ENCODE results near the gene MBTPS2.
"Not testable (repeated sequence)": the region's sequence is repeated elsewhere in the genome, so short reads cannot be mapped to it uniquely, and the experiment has no call there.

Gene MBTPS2

GRCh38 chrX:21863241-21863640 lies 23.8 kb downstream of the MBTPS2 start:
- DNase-seq, result no peak

DNA sequence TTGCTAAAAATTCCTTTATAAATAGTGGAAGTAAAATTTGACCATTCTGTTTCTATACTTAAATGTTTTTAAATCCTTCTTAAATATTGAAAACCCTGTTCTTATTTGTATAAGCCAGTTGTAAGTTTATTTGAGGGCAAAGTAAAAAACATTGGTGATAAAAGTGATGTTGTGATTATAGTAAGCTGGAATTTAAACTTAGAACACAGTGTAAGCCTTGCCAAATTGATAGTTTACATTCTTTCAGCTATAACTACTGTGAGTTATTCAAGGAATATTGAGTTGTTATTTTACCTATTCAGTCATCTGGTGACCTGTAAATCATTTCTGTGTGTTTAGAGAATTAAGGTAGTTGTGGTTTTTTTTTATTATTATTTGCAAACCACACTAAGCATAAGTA lies 26.0 kb downstream of the MBTPS2 start:
- no peak for DNase-seq

DNA sequence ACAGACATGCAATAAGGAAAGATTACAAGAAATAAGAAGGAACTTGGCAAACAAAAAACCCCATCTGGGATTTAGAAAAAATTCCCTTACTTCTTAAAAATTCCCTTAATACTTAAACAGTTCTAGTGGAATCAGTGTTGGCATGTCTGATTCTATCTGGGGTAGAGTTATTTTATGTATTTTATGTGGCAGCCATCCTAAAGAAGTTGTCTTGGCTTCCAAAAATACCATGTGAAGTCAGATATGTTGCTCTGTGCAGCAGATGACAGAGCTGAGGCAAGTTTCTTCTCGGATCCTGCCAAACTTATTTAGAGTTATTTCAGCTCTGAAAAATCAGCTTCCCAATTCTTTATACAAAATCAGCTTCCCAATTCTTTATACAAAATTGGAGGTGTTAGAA lies 31.1 kb downstream of the MBTPS2 start:
- DNase-seq, result no peak

- no peak for DNase-seq
These were observed 33.8 kb downstream of the MBTPS2 start for GRCh38 chrX:21873063-21873775.

DNA sequence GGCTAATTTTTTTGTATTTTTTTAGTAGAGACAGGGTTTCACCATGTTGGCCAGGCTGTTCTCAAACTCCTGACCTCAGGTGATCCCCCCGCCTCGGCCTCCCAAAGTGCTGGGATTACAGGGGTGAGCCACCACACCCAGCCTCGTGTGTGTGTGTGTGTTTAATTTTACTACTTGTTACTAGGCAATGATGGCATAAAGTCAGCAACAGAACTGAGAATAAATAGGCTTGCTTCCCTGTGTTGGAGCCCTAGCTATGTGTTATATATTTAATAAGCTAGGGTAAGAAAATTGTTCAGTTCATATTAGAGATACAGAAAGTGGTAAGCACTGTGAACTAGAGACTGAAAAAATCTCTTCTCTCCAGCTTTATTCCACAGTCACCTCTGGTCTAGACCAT lies 34.8 kb downstream of the MBTPS2 start:
- DNase-seq, result not testable (repeated sequence)

DNA sequence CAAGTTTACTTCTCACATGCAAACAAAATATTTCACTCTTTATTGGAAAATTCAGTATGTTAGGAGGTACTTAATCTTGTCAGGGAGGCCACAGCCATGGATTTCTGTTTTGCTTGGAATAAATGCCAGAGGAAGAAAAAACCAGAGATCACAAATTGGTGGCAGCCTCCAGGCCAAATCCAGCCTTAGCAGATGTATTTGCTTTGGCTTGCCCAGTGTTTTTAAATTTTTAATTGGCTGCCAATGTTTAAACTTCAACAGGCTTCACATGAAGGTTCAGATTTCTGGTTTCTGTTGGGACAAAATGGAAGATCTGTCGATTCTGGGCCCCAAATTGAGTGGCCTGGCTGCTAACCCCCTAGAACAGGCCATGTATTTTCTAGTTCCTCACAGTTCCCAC lies 35.6 kb downstream of the MBTPS2 start:
- DNase-seq, result no peak

DNA sequence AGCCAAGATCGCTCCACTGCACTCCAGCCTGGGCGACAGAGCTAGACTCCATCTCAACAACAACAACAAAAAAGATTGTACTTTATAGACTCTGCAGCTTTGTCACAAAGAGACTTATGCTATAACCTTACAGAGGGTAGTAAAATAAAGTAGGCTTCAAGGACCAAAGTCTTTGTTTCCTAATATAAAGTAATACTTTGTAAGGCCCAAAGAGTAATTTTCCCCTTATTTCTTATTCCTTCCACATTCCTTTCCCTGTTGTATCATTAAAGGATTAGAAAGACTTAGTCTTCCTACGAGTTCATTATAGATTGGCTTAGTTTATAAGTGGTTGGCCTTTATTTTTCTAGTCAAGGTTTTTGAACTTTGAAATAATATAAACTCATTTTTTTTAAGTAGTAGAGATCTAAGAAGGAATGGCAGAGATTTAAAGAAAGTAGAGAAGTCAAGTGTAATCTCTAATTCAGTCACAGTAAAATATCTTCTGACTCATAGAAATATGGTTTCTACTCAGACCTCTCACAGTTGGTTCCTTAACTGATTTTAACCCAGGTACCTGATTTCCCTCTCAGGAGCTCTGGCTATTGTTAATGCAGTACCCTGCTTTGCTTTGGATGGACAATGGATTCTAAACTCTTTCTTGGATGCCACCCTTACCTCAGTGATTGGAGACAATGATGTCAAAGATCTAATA lies 42.6 kb downstream of the MBTPS2 start:
- no peak for DNase-seq

- no peak for DNase-seq
These were observed 43.8 kb downstream of the MBTPS2 start for GRCh38 chrX:21883258-21883657.

- no peak for DNase-seq
These were observed 46.2 kb downstream of the MBTPS2 start for GRCh38 chrX:21885568-21885967.

DNA sequence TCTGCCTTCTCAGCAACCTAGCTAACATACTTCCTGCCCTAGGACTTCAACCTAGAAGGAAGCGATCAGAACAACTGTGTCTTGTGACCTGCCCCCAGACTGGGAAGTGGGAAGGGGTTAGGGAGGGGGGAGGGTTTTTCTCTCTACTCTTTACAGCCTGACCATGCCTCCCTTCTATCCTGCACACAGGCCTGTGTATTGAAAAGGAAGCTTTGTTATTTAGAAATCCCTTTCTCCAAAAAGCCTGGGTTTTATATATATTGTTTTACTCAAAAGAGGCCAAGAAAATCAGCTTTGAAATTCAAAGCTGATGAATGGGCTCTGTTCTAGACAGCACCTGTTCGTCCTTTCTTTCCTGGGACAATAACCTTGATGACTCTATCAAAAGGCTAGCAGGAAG lies 65.9 kb downstream of the MBTPS2 start:
- no peak for DNase-seq

DNA sequence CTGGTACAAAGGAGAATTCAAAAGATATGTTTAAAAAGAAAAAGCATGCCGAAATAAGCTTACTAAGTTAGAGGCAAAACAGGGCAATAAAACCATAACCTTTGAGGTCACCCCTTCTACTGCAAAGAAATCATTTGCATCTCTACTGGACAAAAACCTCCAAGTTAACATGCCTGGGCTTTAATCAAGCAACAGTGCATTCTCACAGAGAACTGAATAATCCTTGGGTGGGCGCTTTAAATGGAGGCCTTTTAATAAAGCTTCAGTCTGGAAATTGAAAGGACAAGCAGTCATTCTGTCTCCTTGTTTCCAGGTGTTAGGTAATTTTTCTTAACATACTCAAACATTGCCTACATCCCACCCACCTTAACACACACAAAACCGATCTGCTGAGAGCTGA lies 66.5 kb downstream of the MBTPS2 start:
- no peak for DNase-seq

DNA sequence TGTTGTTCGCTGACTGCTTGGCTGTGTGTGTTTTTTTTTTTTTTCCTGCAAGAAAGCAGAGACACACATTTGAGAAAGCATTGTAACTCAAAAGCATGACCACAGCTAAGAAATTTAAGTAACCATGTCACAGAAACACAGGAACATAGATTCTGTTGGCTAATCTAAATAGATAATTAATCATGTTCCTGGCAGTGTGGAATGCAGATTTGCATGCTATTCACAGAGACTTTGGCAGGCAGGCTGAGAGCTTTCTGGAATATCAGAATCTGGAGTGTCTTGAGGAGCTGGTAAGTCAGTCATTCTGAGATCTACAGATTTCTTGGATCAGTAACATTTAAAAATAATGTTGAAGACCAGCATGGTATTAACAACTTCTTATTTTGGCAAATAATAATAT lies 67.8 kb downstream of the MBTPS2 start:
- DNase-seq, result no peak

DNA sequence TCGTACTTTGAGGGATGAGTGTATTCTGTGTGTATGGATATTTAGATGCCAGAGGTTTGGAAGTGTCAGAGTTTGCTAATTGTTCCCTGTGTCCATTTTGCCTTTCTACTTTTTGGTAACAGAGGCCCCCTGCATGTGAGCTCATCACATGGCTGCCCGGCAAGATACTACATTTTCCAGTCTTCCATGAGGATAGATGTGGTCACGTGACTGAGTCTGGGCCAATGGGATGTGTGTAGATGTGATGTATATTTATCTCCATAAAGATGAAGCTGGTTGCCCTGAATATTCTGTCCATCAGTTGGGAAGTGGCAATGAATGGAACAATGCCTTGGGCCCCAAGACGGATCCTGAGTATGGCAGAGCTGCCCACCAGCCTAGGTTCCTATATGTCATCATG lies 72.1 kb downstream of the MBTPS2 start:
- no peak for DNase-seq

DNA sequence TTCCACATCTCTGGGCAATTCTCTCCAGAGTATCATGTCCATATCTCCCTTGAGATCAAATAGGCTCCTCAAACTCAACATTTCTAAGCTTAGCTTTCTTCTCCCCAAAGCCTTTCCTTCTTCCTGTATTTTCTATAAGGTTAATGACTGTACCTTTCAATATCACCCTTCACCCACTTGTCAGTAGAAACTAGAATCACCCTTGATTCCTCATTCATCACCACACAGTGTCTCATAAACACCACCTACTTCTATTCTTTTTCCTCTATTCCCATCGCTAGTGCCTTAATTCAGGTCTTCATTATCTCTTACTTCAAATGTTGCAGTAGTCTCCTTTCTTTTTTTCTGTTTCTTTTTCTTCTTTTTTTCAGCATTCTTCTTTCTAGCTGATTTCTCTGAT lies 72.8 kb downstream of the MBTPS2 start:
- DNase-seq, result no peak

DNA sequence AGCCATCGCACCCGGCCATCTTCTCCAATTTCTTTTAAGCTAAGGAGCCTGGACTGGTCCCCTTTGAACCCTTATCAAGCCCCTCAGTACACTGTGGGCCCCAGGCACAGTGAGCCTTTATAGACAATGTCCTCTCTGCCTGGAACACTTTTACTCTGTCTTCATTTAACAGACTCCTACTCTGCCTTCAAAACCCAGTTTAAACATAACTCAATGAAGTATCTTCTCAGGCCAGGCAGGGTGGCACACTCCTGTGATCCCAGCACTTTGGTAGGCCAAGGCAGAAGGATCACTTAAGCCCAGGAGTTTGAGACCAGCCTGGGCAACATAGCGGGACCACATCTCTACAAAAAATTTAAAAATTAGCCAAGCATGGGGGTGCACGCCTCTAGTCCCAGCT lies 73.6 kb downstream of the MBTPS2 start:
- DNase-seq, result no peak

- no peak for DNase-seq
These were observed 86.7 kb downstream of the MBTPS2 start for GRCh38 chrX:21926116-21926515.

GRCh38 chrX:21926527-21927278 lies 87.3 kb downstream of the MBTPS2 start:
- no peak for DNase-seq

GRCh38 chrX:21929209-21929608 lies 89.8 kb downstream of the MBTPS2 start:
- DNase-seq, result no peak

DNA sequence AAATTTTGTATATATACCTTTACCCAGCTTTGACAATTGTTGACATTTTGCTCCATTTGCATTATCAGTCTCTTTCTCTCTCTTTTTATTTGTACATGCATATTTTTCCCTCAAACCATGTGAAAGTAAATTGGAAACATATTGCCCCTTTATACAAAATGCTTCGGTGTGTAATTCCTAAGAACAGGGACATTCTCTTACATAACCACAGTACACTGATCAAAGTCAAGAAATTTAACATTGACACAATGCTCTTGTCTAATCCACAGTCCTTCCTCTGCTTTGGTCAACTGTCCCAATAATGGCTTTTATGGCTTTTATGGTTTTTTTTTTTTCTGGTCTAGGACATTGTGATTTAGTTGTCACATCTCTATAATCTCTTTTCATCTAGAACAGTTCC lies 91.6 kb downstream of the MBTPS2 start:
- no peak for DNase-seq

GRCh38 chrX:21932292-21933002 lies 93.0 kb downstream of the MBTPS2 start:
- no peak for DNase-seq

DNA sequence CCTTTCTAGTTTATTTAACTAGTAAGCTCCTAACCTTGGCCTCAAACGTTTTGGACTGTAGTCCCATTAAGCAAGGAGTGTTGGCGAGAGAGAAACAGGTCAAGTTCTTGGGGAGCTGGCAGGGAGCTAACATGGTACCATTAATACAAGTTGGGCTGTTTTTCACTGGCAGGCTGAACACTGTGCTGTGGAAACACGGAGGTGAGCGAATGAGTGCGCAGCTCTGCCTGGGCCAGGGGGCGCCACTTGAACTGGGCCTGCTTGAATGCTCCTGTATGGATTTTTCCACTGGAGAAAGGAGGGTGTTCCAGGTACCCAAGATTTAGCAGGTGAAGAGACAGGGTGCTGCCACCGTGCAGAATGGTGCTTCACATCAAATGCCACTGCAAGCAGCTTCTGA lies 93.7 kb downstream of the MBTPS2 start:
- DNase-seq, result no peak

- DNase-seq, result no peak
These were observed 95.0 kb downstream of the MBTPS2 start for GRCh38 chrX:21934414-21934813.
